GM23248 (cell line): ENCODE measurements around the gene SH3RF2. TPM values are rescaled to one million over a fixed set of nuclear protein-coding genes. Genes with fewer than 3 reads are reported as not detected.
"Not testable (repeated sequence)": the region's sequence is repeated elsewhere in the genome, so short reads cannot be mapped to it uniquely, and the experiment has no call there.

ENCODE experiments used
- DNase-seq: peaks from one replicate; pipeline ENCODE4 v3.0.0-alpha.2; 2015
- H2AFZ ChIP-seq: fragments of 200-600 bp; sonication (generic); 2 replicates; pipeline ENCODE4 v1.6.1; 2016; ENCODE audit warnings: antibody characterized with exemption
- H3F3A ChIP-seq: fragments of 200-600 bp; sonication (generic); 2 replicates; pipeline ENCODE4 v1.6.1; 2016; ENCODE audit warnings: mild to moderate bottlenecking, antibody characterized with exemption, mixed run types; ENCODE audit not compliant: insufficient read depth
- H3K27ac ChIP-seq: fragments of 200-600 bp; sonication (generic); 2 replicates; pipeline ENCODE4 v1.5.1; 2016; ENCODE audit warnings: mild to moderate bottlenecking
- H3K27me3 ChIP-seq: fragments of 200-600 bp; sonication (generic); replicated peaks from 2 replicates; pipeline ENCODE4 v1.6.1; 2016; ENCODE audit warnings: mild to moderate bottlenecking; ENCODE audit not compliant: insufficient read depth
- H3K36me3 ChIP-seq: fragments of 200-600 bp; sonication (generic); 2 replicates; pipeline ENCODE4 v1.6.1; 2016; ENCODE audit warnings: low read depth, mild to moderate bottlenecking
- H3K4me1 ChIP-seq: fragments of 200-600 bp; sonication (generic); 2 replicates; pipeline ENCODE4 v1.6.1; 2016; ENCODE audit warnings: mild to moderate bottlenecking; ENCODE audit not compliant: insufficient read depth
- H3K4me2 ChIP-seq: fragments of 200-600 bp; sonication (generic); one replicate; pipeline ENCODE4 v1.6.1; 2016; ENCODE audit warnings: mild to moderate bottlenecking; ENCODE audit not compliant: unreplicated experiment
- H3K4me3 ChIP-seq: fragments of 200-600 bp; sonication (generic); 2 replicates; pipeline ENCODE4 v1.5.1; 2016; ENCODE audit warnings: mild to moderate bottlenecking
- H3K79me2 ChIP-seq: fragments of 200-600 bp; sonication (generic); 2 replicates; pipeline ENCODE4 v1.6.1; 2016; ENCODE audit warnings: mild to moderate bottlenecking; ENCODE audit not compliant: insufficient read depth
- H3K9ac ChIP-seq: fragments of 200-600 bp; sonication (generic); 2 replicates; pipeline ENCODE4 v1.6.1; 2016; ENCODE audit warnings: mild to moderate bottlenecking
- H3K9me2 ChIP-seq: fragments of 200-600 bp; sonication (generic); 2 replicates; pipeline ENCODE4 v1.6.1; 2016; ENCODE audit warnings: mixed run types, mild to moderate bottlenecking, moderate library complexity; ENCODE audit not compliant: insufficient read depth
- H3K9me3 ChIP-seq: fragments of 200-600 bp; sonication (generic); one replicate; pipeline ENCODE4 v1.6.1; 2017; ENCODE audit warnings: low read depth
- H4K20me1 ChIP-seq: fragments of 200-600 bp; sonication (generic); 2 replicates; pipeline ENCODE4 v1.6.0; 2016; ENCODE audit not compliant: insufficient read depth
- EZH2 ChIP-seq: fragments of 200-600 bp; sonication (generic); IDR thresholded peaks from 2 replicates; pipeline ENCODE4 v1.6.1; 2018; ENCODE audit warnings: antibody characterized with exemption, mild to moderate bottlenecking; ENCODE audit not compliant: insufficient read depth, poor library complexity, severe bottlenecking
- EZH2phosphoT487 ChIP-seq: fragments of 200-600 bp; sonication (generic); IDR thresholded peaks from 2 replicates; pipeline ENCODE4 v1.6.1; 2018; ENCODE audit warnings: antibody characterized with exemption, moderate library complexity, mild to moderate bottlenecking, low read depth; ENCODE audit not compliant: insufficient read depth
- WGBS, 2 experiments: methylation state at CpG; one replicate each; pipeline ENCODE4 v1.1.6; 2015 to 2017; ENCODE audit warnings: low lambda C conversion rate in 2 of 2, low coverage in 1 of 2; ENCODE audit errors: missing lambda C conversion rate in 2 of 2; 5-methylcytosine and 5-hydroxymethylcytosine counted together
- in situ Hi-C: fragments of 300-500 bp; cut with MboI; formaldehyde crosslinking; loops from 2 replicates; pipeline ENCODE4 v1.15.0; 2020
- polyA plus RNA-seq: library from polyadenylated mRNA; unstranded; fragments of >200 nt; fragmentation: Nextera tagmentation; extraction: Ambion mirVana; gene quantifications from 2 replicates; pipeline ENCODE4 v1.2.1, GENCODE V29; 2016
- total RNA-seq: library from RNA; depleted of rRNA; stranded (reverse); fragments of >200 nt; shearing (Covaris generic); gene quantifications from 2 replicates; pipeline ENCODE4 v1.2.3, GENCODE V29; 2014

SH3RF2 gene
- total and polyA plus RNA-seq, 2 experiments from 2014 or later: 0.21 TPM; not detected in 1

DNA sequence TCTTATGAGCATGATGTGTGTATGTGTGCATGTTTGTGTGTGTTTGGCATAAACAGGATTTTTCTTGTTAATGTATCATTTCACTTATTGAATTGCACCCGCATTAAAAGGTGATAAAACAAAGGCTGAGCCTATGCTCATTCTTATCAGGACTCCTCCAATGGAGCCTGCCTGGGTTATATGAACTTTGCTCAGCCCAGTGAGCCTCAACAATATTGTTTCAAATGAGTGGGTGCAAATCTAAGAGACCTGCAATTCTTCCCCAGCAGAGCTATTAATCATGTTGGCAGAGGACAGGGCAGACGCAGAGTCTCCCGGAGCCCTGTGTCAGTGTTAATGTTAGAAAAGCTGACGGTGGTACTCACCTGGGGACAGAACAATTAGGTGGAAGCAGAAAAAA is 71.6 kb downstream of the SH3RF2 start:
- Histone ChIP-seq H3K36me3 (no peaks in the 10 kb centered on the region), H3K27ac (no peak overlapping the region), H3F3A (no peaks in the 10 kb centered on the region), H3K27me3 (peaks cover 4% of the 10 kb centered on the region), H3K9ac (no peak overlapping the region), H3K4me3 (no peak overlapping the region), H3K9me2 (no peaks in the 10 kb centered on the region), H4K20me1 (no peaks in the 10 kb centered on the region), H2AFZ (no peak overlapping the region), H3K9me3 (no peaks in the 10 kb centered on the region), H3K4me1 (no peaks in the 10 kb centered on the region), H3K79me2 (no peaks in the 10 kb centered on the region), H3K4me2 (no peak overlapping the region)
- no peak for TF ChIP-seq EZH2phosphoT487
- no peak for TF ChIP-seq EZH2
- DNase-seq: no peak
- WGBS, 2 experiments: 23 to 28% methylated on average over 4 of the region's 4 CpGs
- in situ Hi-C loops: no loop called here

DNA sequence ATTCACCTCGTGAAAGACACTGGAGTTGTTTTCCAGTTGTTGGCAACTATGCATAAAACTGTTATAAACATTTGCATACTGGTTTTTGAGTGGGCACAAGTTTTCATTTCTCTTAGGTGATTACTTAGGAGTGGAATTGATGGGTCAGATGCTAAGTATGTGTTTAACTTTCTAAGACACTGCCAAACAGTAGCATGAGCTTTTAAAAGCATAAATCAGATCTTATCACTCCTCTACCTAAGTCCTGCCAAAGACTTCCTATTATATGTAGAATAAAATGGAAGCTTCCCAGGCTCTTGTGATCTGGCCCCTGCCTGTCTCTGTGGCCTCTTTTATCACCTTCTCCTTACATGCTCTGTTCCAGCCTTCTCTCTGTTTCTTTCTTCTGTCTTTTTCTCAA is 72.6 kb downstream of the SH3RF2 start:
- Histone ChIP-seq H3K79me2 (no peaks in the 10 kb centered on the region), H3K9me3 (no peaks in the 10 kb centered on the region), H3F3A (no peaks in the 10 kb centered on the region), H2AFZ (no peak overlapping the region), H3K9ac (no peak overlapping the region), H3K9me2 (no peaks in the 10 kb centered on the region), H3K27ac (no peak overlapping the region), H3K4me3 (no peak overlapping the region), H3K27me3 (no peaks in the 10 kb centered on the region; the same call in none of the 2 replicates), H3K4me1 (no peaks in the 10 kb centered on the region), H3K4me2 (no peak overlapping the region), H4K20me1 (no peaks in the 10 kb centered on the region), H3K36me3 (no peaks in the 10 kb centered on the region)
- TF ChIP-seq EZH2phosphoT487 (no peak), EZH2 (no peak)
- DNase-seq: no peak
- in situ Hi-C loops: no loop called here
- WGBS, 2 experiments: 37 to 40% methylated on average over 1 of the region's 1 CpG

DNA sequence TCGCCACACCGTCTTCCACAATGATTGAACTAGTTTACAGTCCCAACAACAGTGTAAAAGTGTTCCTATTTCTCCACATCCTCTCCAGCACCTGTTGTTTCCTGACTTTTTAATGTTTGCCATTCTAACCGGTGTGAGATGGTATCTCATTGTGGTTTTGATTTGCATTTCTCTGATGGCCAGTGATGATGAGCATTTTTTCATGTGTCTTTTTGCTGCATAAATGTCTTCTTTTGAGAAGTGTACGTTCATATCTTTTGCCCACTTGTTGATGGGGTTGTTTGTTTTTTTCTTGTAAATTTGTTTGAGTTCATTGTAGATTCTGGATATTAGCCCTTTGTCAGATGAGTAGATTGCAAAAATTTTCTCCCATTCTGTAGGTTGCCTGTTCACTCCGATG is 74.1 kb downstream of the SH3RF2 start:
- in situ Hi-C loops, DNase-seq, H3K4me1 ChIP-seq, H3K27ac ChIP-seq, H3K4me3 ChIP-seq, H3K9me2 ChIP-seq, H3K27me3 ChIP-seq, H3F3A ChIP-seq, H3K9me3 ChIP-seq, H3K36me3 ChIP-seq, H4K20me1 ChIP-seq, H3K9ac ChIP-seq, H2AFZ ChIP-seq, H3K4me2 ChIP-seq, H3K79me2 ChIP-seq: not testable (repeated sequence)
- 65 to 70% methylated on average over 5 of the region's 5 CpGs for WGBS, 2 experiments

DNA sequence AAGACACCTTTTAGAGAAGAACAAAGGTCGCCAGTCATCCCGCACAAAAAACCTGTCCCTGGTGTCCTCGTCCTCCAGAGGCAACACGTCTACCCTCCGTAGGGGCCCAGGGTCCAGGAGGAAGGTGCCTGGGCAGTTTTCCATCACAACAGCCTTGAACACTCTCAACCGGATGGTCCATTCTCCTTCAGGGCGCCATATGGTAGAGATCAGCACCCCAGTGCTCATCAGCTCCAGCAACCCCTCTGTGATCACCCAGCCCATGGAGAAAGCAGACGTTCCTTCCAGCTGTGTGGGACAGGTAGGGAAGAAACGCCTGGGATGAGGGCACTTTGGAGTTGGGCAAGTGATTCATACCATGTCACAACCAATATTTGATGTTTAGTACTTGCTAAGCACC is 77.4 kb downstream of the SH3RF2 start:
- Histone ChIP-seq H3K9me2 (no peaks in the 10 kb centered on the region), H2AFZ (no peak overlapping the region), H3K4me1 (no peaks in the 10 kb centered on the region), H3K9ac (no peak overlapping the region), H3K79me2 (no peaks in the 10 kb centered on the region), H3K36me3 (no peaks in the 10 kb centered on the region), H3K27ac (no peak overlapping the region), H3F3A (no peaks in the 10 kb centered on the region), H3K27me3 (no peaks in the 10 kb centered on the region), H3K4me2 (no peak overlapping the region), H3K9me3 (no peaks in the 10 kb centered on the region), H3K4me3 (no peak overlapping the region), H4K20me1 (no peaks in the 10 kb centered on the region)
- in situ Hi-C loops: no loop called here
- no peak for DNase-seq
- WGBS, 2 experiments: 45 to 53% methylated on average over 9 of the region's 9 CpGs
- TF ChIP-seq EZH2phosphoT487 (no peak), EZH2 (no peak)

DNA sequence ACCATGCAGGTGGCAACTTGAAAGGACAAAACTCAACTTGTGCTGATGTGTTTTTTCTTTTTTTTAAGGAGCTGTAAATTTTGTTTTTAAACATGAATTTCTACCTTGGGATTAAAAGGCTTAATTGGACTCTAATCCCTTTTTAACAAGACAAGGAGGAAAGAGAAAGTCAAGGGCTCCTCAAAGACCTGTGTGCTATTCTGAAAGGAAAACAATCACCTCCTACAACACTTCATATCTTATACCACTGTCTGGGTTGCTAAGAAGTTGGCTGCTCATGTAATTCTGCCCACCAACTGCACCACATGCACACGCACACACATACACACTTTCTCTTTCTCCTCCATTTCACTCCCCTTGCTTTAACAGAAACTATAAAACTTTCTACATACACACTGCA is 78.6 kb downstream of the SH3RF2 start:
- TF ChIP-seq EZH2phosphoT487 (no peak), EZH2 (no peak)
- no peak overlapping the region for H3K4me3 ChIP-seq
- no peak overlapping the region for H2AFZ ChIP-seq
- no peaks in the 10 kb centered on the region for H3K36me3 ChIP-seq
- WGBS, 2 experiments: 44 to 60% methylated on average over 1 of the region's 1 CpG
- no peak overlapping the region for H3K27ac ChIP-seq
- no peaks in the 10 kb centered on the region for H3K9me3 ChIP-seq
- no peaks in the 10 kb centered on the region for H4K20me1 ChIP-seq
- H3K4me2 ChIP-seq: no peak overlapping the region
- no peaks in the 10 kb centered on the region for H3K27me3 ChIP-seq
- DNase-seq: no peak
- H3K9me2 ChIP-seq: no peaks in the 10 kb centered on the region; the same call in 1 of the 2 replicates
- no peaks in the 10 kb centered on the region for H3F3A ChIP-seq
- H3K9ac ChIP-seq: no peak overlapping the region
- in situ Hi-C loops: no loop called here
- no peaks in the 10 kb centered on the region for H3K4me1 ChIP-seq
- no peaks in the 10 kb centered on the region for H3K79me2 ChIP-seq
